DOHH2 (cell line): Measurements from ENCODE around the gene ZNF354C.
"Not testable (repeated sequence)": the region's sequence is repeated elsewhere in the genome, so short reads cannot be mapped to it uniquely, and the experiment has no call there.

Experiments
- CTCF ChIP-seq: fragments of 200-600 bp; sonication (generic); IDR thresholded peaks from one replicate; pipeline ENCODE4 v1.5.1; 2014; ENCODE audit warnings: antibody characterized with exemption, mild to moderate bottlenecking, low read depth, low read length; ENCODE audit not compliant: poor library complexity, severe bottlenecking
- EZH2phosphoT487 ChIP-seq: fragments of 200-600 bp; sonication (generic); IDR thresholded peaks from 2 replicates; pipeline ENCODE4 v1.6.1; 2017; ENCODE audit warnings: borderline replicate concordance, mild to moderate bottlenecking, antibody characterized with exemption, low read length, moderate library complexity, mixed read lengths

GRCh38 chr5:179101282-179101681, 41.1 kb downstream of the ZNF354C start:
- TF ChIP-seq CTCF, EZH2phosphoT487: not testable (repeated sequence)
